Body of pancreas (tissue), 4 donors: ENCODE measurements around the gene LMX1A. TPM values are rescaled to one million over a fixed set of nuclear protein-coding genes. Genes with fewer than 3 reads are reported as not detected.

Source experiments
- ATAC-seq: fragments of 150-250 bp; one replicate; pipeline ENCODE4 v1.9.1; 2016
- DNase-seq, 4 donors: peaks; one replicate each; pipeline ENCODE4 v3.0.0-alpha.2; 2019
- H3K27ac ChIP-seq, 4 donors: fragments of 200-600 bp; sonication (generic); 1 replicate in 3 of 4; 2 replicates in 1 of 4; pipeline versions ENCODE4 v1.5.1 to v1.6.1; 2016 to 2019; ENCODE audit warnings: mild to moderate bottlenecking in 1 of 4, mixed read lengths in 1 of 4, moderate library complexity in 1 of 4
- H3K27me3 ChIP-seq, 2 donors: fragments of 200-600 bp; sonication (generic); one replicate each; pipeline ENCODE4 v1.6.0; 2016; ENCODE audit warnings: mild to moderate bottlenecking in 1 of 2
- H3K36me3 ChIP-seq, 2 donors: fragments of 200-600 bp; sonication (generic); replicated peaks in 1 of 2; 2 replicates each; pipeline ENCODE4 v1.5.1; 2016; ENCODE audit warnings: low read depth in 2 of 2; ENCODE audit not compliant: insufficient read depth in 1 of 2
- H3K4me1 ChIP-seq: fragments of 200-600 bp; sonication (generic); one replicate; pipeline ENCODE4 v1.6.0; 2016
- H3K4me3 ChIP-seq, 2 donors: fragments of 200-600 bp; sonication (generic); 1 replicate in 1 of 2; 2 replicates in 1 of 2; pipeline ENCODE4 v1.5.1; 2016 to 2019
- H3K9me3 ChIP-seq, 3 donors: fragments of 200-600 bp; sonication (generic); 1 replicate in 2 of 3; 2 replicates in 1 of 3; pipeline ENCODE4 v1.5.1; 2016
- POLR2A ChIP-seq, 3 donors: fragments of 450-650 bp; IDR thresholded peaks; one replicate each; pipeline ENCODE4 v1.6.1; 2016; ENCODE audit warnings: antibody characterized with exemption in 3 of 3, mild to moderate bottlenecking in 2 of 3
- WGBS, 2 donors: methylation state at CpG; one replicate each; pipeline ENCODE4 v1.1.5; 2017; 5-methylcytosine and 5-hydroxymethylcytosine counted together
- intact Hi-C: fragments of 100-400 bp; cut with DNase I; formaldehyde crosslinking; loops from one replicate; pipeline ENCODE4 v1.15.1; 2023
- total RNA-seq, 2 donors: library from RNA; depleted of rRNA; stranded (reverse); fragments of >200 nt; gene quantifications; one replicate each; pipeline ENCODE4 v1.1.0, GENCODE V29; 2016
- TF ChIP-seq, protein P1 (sequence below), 7 experiments: fragments of 450-650 bp in 4 of 7; fragments of 200-600 bp in 3 of 7; sonication (generic) in 3 of 7; IDR thresholded peaks; one replicate each; pipeline ENCODE4 v1.5.1; 2016 to 2019; ENCODE audit warnings: antibody characterized with exemption in 7 of 7

The LMX1A gene
- total RNA-seq, 2 donors from 2014 or later: not detected

DNA sequence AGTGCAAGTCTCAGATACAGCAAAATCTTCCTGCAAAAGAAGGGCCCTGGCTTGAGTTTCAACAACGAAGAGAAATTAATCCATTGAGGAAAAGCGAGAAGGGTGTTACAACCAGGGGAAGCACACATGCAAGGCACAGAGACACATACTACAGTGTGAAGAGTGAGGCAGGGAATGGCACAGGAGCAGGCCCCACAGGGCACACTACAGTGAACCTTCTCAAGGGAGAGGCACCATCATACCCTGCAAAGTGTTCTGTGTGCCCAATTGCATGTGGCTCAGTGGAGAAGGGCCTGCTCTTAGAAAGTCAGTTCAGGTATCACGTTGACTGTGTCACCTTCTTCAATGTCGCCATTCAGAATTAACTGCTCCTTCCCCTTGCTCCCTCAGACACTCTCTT, 60.3 kb downstream of the LMX1A start:
- no peak overlapping the region for H3K27ac ChIP-seq
- H3K27me3 ChIP-seq: no peaks in the 10 kb centered on the region
- H3K36me3 ChIP-seq: no peaks in the 10 kb centered on the region
- TF ChIP-seq, protein P1, sequence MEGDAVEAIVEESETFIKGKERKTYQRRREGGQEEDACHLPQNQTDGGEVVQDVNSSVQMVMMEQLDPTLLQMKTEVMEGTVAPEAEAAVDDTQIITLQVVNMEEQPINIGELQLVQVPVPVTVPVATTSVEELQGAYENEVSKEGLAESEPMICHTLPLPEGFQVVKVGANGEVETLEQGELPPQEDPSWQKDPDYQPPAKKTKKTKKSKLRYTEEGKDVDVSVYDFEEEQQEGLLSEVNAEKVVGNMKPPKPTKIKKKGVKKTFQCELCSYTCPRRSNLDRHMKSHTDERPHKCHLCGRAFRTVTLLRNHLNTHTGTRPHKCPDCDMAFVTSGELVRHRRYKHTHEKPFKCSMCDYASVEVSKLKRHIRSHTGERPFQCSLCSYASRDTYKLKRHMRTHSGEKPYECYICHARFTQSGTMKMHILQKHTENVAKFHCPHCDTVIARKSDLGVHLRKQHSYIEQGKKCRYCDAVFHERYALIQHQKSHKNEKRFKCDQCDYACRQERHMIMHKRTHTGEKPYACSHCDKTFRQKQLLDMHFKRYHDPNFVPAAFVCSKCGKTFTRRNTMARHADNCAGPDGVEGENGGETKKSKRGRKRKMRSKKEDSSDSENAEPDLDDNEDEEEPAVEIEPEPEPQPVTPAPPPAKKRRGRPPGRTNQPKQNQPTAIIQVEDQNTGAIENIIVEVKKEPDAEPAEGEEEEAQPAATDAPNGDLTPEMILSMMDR (IDR thresholded peaks at IDR 0.05): no peak
- no peak for TF ChIP-seq POLR2A (IDR thresholded peaks at IDR 0.05)
- WGBS, 2 donors: 69 to 74% methylated on average over 4 of the region's 4 CpGs
- intact Hi-C loops: no loop called here
- H3K4me1 ChIP-seq: no peaks in the 10 kb centered on the region
- no peaks in the 10 kb centered on the region for H3K9me3 ChIP-seq
- no peak for DNase-seq
- H3K4me3 ChIP-seq: no peak overlapping the region
- ATAC-seq: no peak

DNA sequence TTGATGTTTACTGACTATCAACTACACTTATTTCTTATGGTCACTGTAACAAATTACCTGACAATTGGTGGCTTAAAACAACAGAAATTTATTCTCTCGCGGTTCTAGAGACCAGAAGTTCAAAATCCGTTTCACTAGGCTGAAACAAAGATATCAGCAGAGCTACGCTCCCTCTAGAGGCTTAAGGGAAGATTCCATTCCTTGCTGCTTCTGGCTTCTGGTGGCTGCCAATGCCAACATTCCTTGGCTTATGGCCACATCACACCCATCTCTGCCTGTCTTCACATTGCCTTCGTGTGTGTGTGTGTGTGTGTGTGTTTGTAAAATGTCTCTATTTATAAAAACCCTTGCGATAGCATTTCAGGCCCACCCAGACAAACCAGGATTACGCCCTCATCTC, 66.4 kb downstream of the LMX1A start:
- WGBS, 2 donors: 76 to 78% methylated on average over 7 of the region's 7 CpGs

GRCh38 chr1:165289556-165289955, 67.0 kb downstream of the LMX1A start:
- Histone ChIP-seq H3K4me1 (no peaks in the 10 kb centered on the region), H3K27me3 (no peaks in the 10 kb centered on the region), H3K36me3 (no peaks in the 10 kb centered on the region), H3K27ac (no peak overlapping the region), H3K9me3 (no peaks in the 10 kb centered on the region), H3K4me3 (no peak overlapping the region)
- 83 to 86% methylated on average over 3 of the region's 3 CpGs for WGBS, 2 donors
- ATAC-seq: no peak
- intact Hi-C loops: no loop called here
- no peak for TF ChIP-seq POLR2A (IDR thresholded peaks at IDR 0.05)
- TF ChIP-seq, protein P1 (IDR thresholded peaks at IDR 0.05): no peak
- DNase-seq: no peak

More for the DNA sequence above, 66.4 kb downstream of the LMX1A start:
- no peaks in the 10 kb centered on the region for H3K36me3 ChIP-seq
- intact Hi-C loops: no loop called here
- no peak overlapping the region for H3K4me3 ChIP-seq
- no peak for ATAC-seq
- TF ChIP-seq, protein P1 (IDR thresholded peaks at IDR 0.05): no peak
- TF ChIP-seq POLR2A (IDR thresholded peaks at IDR 0.05): no peak
- H3K4me1 ChIP-seq: no peaks in the 10 kb centered on the region
- H3K27ac ChIP-seq: no peak overlapping the region
- H3K9me3 ChIP-seq: no peaks in the 10 kb centered on the region
- no peaks in the 10 kb centered on the region for H3K27me3 ChIP-seq
- DNase-seq: no peak

DNA sequence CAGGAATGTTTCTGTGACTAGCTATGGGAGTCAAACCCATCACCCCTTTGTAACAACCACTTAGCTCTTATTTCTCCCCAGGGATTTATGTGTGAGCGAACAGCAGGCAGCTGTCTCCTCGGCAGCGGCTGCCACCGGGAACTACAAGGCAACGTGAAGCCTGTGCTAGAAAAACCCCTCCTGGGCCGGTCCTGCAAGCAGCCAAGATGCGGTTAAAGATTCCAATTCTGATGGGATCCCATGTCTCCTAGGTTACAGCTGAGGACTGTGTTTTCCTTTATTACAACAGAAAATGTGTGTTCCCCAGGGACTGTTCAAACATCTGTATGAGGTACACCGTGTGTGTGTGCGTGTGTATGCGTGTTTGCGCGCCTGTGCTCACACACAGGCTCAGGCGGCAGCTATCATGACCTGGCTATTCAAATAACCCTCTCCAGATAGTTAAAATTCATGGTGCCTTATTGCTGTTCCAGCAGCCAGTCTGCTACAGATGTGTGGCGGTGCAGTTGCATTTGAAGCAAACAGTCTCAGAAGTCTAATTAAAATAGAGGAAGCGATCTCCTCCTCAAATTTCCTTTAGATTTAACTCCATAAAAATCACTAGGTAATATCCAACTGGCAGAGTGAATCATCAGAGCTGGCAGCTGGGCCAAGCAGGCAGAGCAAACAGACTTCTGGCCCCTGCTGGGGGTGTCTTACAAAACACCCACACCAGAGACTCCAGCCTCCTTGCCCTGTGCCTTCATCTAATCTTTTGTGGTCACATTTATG, 68.0 kb downstream of the LMX1A start:
- Histone ChIP-seq H3K4me3 (no peak overlapping the region), H3K27me3 (no peaks in the 10 kb centered on the region), H3K27ac (no peak overlapping the region), H3K9me3 (no peaks in the 10 kb centered on the region), H3K36me3 (no peaks in the 10 kb centered on the region), H3K4me1 (no peaks in the 10 kb centered on the region)
- 58 to 72% methylated on average over 15 of the region's 15 CpGs for WGBS, 2 donors
- TF ChIP-seq, protein P1 (IDR thresholded peaks at IDR 0.05): no peak
- no peak for TF ChIP-seq POLR2A (IDR thresholded peaks at IDR 0.05)
- intact Hi-C loops: no loop called here
- ATAC-seq (peak; percentile 27), DNase-seq (peak in 2 of 4 donors; percentile 20 to 29)

GRCh38 chr1:165287781-165288180, 68.7 kb downstream of the LMX1A start:
- Histone ChIP-seq H3K4me1 (no peaks in the 10 kb centered on the region), H3K4me3 (no peak overlapping the region), H3K27ac (no peak overlapping the region), H3K9me3 (no peaks in the 10 kb centered on the region), H3K27me3 (no peaks in the 10 kb centered on the region), H3K36me3 (no peaks in the 10 kb centered on the region)
- no peak for TF ChIP-seq POLR2A (IDR thresholded peaks at IDR 0.05)
- TF ChIP-seq, protein P1 (IDR thresholded peaks at IDR 0.05): no peak
- 40 to 45% methylated on average over 4 of the region's 4 CpGs for WGBS, 2 donors
- no peak for ATAC-seq
- intact Hi-C loops: no loop called here
- no peak for DNase-seq
